Ovary (tissue), 3 donors: ENCODE results near the gene ARHGAP4.

Experiments
- EP300 ChIP-seq: sonication (generic); formaldehyde crosslinking; IDR thresholded peaks from one replicate; pipeline ENCODE4 v1.6.1; 2017; ENCODE audit warnings: antibody characterized with exemption
- POLR2A ChIP-seq: fragments of 450-650 bp; IDR thresholded peaks from one replicate; pipeline ENCODE4 v1.6.1; 2017; ENCODE audit warnings: antibody characterized with exemption, mild to moderate bottlenecking, moderate library complexity
- TF ChIP-seq, protein P1 (sequence below), 3 donors: fragments of 450-650 bp in 2 of 3; fragments of 200-600 bp in 1 of 3; IDR thresholded peaks; one replicate each; pipeline versions ENCODE4 v1.5.1 to v1.8.0; 2016 to 2022; ENCODE audit warnings: antibody characterized with exemption in 3 of 3, mild to moderate bottlenecking in 1 of 3
- donor health status: DM: no; HTN: no; CAD: no.

DNA sequence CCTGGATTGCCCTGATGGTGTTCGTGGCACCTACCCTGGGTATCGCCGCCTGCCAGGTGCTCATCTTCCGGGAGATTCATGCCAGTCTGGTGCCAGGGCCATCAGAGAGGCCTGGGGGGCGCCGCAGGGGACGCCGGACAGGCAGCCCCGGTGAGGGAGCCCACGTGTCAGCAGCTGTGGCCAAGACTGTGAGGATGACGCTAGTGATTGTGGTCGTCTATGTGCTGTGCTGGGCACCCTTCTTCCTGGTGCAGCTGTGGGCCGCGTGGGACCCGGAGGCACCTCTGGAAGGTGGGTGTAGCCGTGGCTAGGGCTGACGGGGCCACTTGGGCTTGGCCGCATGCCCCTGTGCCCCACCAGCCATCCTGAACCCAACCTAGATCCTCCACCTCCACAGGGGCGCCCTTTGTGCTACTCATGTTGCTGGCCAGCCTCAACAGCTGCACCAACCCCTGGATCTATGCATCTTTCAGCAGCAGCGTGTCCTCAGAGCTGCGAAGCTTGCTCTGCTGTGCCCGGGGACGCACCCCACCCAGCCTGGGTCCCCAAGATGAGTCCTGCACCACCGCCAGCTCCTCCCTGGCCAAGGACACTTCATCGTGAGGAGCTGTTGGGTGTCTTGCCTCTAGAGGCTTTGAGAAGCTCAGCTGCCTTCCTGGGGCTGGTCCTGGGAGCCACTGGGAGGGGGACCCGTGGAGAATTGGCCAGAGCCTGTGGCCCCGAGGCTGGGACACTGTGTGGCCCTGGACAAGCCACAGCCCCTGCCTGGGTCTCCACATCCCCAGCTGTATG is 19.7 kb downstream of the ARHGAP4 start:
- TF ChIP-seq, protein P1, sequence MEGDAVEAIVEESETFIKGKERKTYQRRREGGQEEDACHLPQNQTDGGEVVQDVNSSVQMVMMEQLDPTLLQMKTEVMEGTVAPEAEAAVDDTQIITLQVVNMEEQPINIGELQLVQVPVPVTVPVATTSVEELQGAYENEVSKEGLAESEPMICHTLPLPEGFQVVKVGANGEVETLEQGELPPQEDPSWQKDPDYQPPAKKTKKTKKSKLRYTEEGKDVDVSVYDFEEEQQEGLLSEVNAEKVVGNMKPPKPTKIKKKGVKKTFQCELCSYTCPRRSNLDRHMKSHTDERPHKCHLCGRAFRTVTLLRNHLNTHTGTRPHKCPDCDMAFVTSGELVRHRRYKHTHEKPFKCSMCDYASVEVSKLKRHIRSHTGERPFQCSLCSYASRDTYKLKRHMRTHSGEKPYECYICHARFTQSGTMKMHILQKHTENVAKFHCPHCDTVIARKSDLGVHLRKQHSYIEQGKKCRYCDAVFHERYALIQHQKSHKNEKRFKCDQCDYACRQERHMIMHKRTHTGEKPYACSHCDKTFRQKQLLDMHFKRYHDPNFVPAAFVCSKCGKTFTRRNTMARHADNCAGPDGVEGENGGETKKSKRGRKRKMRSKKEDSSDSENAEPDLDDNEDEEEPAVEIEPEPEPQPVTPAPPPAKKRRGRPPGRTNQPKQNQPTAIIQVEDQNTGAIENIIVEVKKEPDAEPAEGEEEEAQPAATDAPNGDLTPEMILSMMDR (IDR thresholded peaks at IDR 0.05): no peak
- TF ChIP-seq POLR2A (no peak), EP300 (no peak)
